A204.1 (cell line): ENCODE results near the gene YWHAG.
"Not testable (repeated sequence)": the region's sequence is repeated elsewhere in the genome, so short reads cannot be mapped to it uniquely, and the experiment has no call there.

Experiments used
- FAIRE-seq: peaks from 2 replicates; lab custom pipeline; 2012; peaks lifted over from hg19 to GRCh38; lab: Jason Lieb, UNC

YWHAG gene

GRCh38 chr7:76358481-76359110 lies at the start of gene YWHAG:
YWHAG (minus strand) TSS chr7:76358991; CDS start chr7:76358808, 183 bp downstream.
- no peak for FAIRE-seq

- FAIRE-seq: no peak
These were observed 49.4 kb upstream of the YWHAG start for GRCh38 chr7:76408121-76408560.

- no peak for FAIRE-seq
These were observed 48.9 kb upstream of the YWHAG start for GRCh38 chr7:76407718-76408117.

GRCh38 chr7:76405738-76406137 lies 46.9 kb upstream of the YWHAG start:
- no peak for FAIRE-seq

- FAIRE-seq: no peak
These were observed 45.1 kb upstream of the YWHAG start for GRCh38 chr7:76403780-76404494.

- FAIRE-seq: not testable (repeated sequence)
These were observed 44.3 kb upstream of the YWHAG start for GRCh38 chr7:76403097-76403496.

- no peak for FAIRE-seq
These were observed 41.5 kb upstream of the YWHAG start for GRCh38 chr7:76400248-76400647.

- no peak for FAIRE-seq
These were observed 38.8 kb upstream of the YWHAG start for GRCh38 chr7:76397409-76398183.

GRCh38 chr7:76396864-76397263 lies 38.1 kb upstream of the YWHAG start:
- FAIRE-seq: no peak

- FAIRE-seq: no peak
These were observed 37.4 kb upstream of the YWHAG start for GRCh38 chr7:76395965-76396726.

- FAIRE-seq: not testable (repeated sequence)
These were observed 36.8 kb upstream of the YWHAG start for GRCh38 chr7:76395605-76395964.

GRCh38 chr7:76394957-76395356 lies 36.2 kb upstream of the YWHAG start:
- no peak for FAIRE-seq

GRCh38 chr7:76393116-76394031 lies 34.6 kb upstream of the YWHAG start:
- no peak for FAIRE-seq

- FAIRE-seq: no peak
These were observed 33.8 kb upstream of the YWHAG start for GRCh38 chr7:76392531-76393115.

GRCh38 chr7:76390092-76390491 lies 31.3 kb upstream of the YWHAG start:
- no peak for FAIRE-seq

GRCh38 chr7:76387789-76388188 lies 29.0 kb upstream of the YWHAG start:
- not testable (repeated sequence) for FAIRE-seq

- FAIRE-seq: no peak
These were observed 28.0 kb upstream of the YWHAG start for GRCh38 chr7:76386691-76387260.

- FAIRE-seq: no peak
These were observed 24.5 kb upstream of the YWHAG start for GRCh38 chr7:76383089-76383944.

GRCh38 chr7:76381814-76382213 lies 23.0 kb upstream of the YWHAG start:
- no peak for FAIRE-seq

- no peak for FAIRE-seq
These were observed 21.8 kb upstream of the YWHAG start for GRCh38 chr7:76380623-76380966.
